ENCODE data around the gene MAML2.

MAML2 gene

DNA sequence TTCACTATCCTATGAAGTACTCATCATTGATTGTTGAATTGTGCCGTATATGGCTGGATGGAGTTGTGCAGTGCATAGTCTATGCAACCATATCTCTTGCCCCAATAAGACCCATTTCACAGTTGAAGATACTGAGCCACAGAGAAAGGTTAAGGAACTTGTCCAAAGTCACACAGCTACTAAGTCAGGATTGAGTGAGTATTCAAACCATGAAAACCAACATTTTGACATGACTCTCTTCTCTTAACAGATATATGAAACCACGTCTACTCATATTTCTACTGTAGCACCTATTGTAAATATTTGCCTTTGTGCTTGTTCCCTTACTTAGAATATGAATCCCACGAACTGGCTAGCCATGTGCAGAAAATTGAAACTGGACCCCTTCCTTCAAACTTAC, 58.1 kb downstream of the MAML2 start:
- TF ChIP-seq, protein P1, sequence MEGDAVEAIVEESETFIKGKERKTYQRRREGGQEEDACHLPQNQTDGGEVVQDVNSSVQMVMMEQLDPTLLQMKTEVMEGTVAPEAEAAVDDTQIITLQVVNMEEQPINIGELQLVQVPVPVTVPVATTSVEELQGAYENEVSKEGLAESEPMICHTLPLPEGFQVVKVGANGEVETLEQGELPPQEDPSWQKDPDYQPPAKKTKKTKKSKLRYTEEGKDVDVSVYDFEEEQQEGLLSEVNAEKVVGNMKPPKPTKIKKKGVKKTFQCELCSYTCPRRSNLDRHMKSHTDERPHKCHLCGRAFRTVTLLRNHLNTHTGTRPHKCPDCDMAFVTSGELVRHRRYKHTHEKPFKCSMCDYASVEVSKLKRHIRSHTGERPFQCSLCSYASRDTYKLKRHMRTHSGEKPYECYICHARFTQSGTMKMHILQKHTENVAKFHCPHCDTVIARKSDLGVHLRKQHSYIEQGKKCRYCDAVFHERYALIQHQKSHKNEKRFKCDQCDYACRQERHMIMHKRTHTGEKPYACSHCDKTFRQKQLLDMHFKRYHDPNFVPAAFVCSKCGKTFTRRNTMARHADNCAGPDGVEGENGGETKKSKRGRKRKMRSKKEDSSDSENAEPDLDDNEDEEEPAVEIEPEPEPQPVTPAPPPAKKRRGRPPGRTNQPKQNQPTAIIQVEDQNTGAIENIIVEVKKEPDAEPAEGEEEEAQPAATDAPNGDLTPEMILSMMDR (IDR thresholded peaks at IDR 0.05; ENCODE audit: low read depth, low read length): no peak
- in situ Hi-C loops (cut with HindIII; ENCODE audit: low sequenced_read_pairs): no loop called here
- H3K4me3 ChIP-seq (ENCODE audit: low read depth, low read length): no peak overlapping the region
- no peak for DNase-seq (ENCODE audit: low read depth, low spot score)

DNA sequence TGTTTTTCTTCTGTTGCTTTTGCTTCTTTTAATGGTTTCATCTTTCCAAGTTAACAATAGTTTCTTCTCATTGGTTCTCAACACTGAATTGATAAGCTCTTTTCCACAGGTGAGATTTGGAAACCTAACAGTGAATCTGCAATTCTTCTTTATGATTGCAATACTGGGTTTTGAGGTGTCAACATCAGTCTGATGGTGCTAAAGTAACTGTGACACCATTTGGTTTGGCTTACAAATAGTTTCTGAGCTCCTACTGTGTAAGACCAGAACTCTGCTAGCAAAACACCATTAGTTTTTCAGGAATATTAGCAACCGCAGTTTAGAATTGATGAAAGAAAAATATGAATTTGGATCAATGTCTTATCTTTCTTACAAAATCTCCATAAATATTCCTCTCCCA, 58.6 kb downstream of the MAML2 start:
- in situ Hi-C loops (cut with HindIII; ENCODE audit: low sequenced_read_pairs): no loop called here
- no peak overlapping the region for H3K4me3 ChIP-seq (ENCODE audit: low read depth, low read length)
- DNase-seq (ENCODE audit: low read depth, low spot score): no peak
- TF ChIP-seq, protein P1 (IDR thresholded peaks at IDR 0.05; ENCODE audit: low read depth, low read length): no peak

DNA sequence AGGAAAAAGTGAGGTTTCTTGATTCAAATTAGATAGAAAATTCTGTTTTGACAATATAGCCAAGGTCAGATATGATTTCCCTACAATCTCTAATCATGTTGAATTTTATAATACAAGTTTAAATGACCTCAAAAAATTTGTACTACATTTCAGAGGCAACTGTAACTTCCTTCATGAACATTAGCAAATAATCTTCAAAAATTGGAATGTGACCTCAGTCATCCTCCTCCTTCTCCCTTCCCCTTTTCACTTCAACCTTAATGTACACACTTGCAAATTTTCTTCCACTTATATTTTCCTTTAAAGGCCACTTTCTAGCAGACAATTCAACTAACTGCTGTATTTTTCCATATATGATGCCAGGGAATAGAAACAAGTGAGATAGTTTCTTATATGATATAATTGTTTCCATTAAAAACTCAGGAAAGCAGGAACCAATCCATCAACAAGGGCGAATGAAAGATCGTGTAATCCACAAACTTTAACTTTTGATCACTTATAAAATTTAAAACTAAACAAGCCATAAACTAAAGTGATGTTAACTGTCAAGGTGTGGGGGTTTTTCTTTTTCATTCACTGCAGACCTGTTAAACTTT, 60.3 kb downstream of the MAML2 start:
- in situ Hi-C loops (cut with HindIII; ENCODE audit: low sequenced_read_pairs): no loop called here
- TF ChIP-seq, protein P1 (IDR thresholded peaks at IDR 0.05; ENCODE audit: low read depth, low read length): no peak
- DNase-seq (ENCODE audit: low read depth, low spot score): no peak
- H3K4me3 ChIP-seq (ENCODE audit: low read depth, low read length): no peak overlapping the region

DNA sequence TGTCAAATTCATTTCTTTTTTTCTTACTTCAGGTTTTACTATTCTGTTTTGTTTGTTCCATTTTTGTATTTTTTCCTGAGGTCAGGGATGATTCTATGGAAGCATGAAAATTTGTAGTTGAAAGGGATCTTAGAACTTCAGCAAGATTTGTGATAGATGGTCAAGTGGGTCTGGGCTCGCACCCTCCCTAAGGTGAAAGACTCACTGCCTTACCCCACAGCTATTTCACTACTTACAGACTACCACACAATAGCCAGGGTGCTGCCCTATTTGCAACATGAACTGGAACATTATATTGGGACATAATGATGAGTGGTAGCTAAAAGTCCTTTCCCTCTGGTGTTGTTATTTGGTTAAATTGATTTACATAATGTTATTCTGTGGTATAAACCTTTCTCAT, 62.6 kb downstream of the MAML2 start:
- no peak overlapping the region for H3K4me3 ChIP-seq (ENCODE audit: low read depth, low read length)
- TF ChIP-seq, protein P1 (IDR thresholded peaks at IDR 0.05; ENCODE audit: low read depth, low read length): no peak
- DNase-seq (ENCODE audit: low read depth, low spot score): no peak
- in situ Hi-C loops (cut with HindIII; ENCODE audit: low sequenced_read_pairs): no loop called here

DNA sequence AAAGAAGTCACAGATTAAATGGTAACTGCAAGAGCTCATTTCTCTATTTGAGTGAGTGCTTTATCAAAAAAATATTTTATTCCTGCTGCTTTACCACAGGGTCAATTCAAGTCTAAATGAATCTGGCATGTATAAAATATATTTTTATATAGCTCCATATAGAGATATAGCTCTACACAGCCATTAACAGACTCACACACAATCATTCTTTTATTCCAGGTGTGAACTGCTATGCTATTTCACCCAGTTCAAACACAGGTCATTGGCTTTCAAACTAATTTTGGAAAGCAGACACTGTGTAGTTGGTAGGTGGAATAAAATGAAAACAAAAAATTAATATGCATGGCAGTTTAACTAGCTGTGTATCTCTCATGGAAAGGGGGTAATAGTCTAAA, 63.1 kb downstream of the MAML2 start:
- TF ChIP-seq, protein P1 (IDR thresholded peaks at IDR 0.05; ENCODE audit: low read depth, low read length): no peak

DNA sequence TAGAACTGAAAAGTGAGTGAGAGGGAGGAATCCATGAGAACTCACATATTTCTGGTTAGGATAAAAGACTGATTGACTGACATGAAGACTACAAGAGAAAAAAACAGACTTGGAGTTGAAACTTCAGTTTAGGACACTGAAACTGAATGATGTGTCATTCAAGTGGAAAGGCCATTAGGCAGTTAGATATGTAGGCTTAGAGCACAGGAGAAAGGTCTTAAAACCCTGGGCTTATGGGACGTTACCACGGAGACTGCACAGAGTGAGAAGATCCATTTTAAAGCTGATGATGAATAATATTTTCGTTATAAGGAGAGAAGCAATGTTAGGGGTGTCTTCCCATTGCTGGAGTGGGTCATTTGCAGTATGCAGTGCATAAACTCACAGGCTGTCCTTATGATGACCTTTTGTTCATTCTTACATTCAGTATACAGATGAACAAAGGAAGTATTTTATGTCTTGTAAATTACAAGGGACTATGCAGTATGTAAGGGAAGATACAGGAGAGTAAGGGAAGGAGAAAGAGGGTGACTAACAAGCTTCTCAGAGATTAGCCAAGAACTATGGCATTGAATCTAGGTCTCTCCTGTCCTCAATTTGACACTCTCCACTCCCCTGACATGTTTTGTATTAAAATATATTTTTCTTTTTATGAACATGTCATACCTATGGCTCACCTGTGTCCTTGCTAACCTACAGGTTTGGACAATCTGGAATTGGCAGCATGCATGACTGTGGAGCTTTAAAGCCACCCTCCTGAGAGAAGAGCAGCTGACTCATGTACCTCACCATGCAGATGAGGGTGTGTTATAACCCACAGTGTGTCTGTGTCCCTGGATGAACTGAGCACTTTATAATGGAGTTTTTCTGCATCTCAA, 63.7 kb downstream of the MAML2 start:
- H3K4me3 ChIP-seq (ENCODE audit: low read depth, low read length): no peak overlapping the region
- DNase-seq (ENCODE audit: low read depth, low spot score): peak; percentile 72
- TF ChIP-seq, protein P1 (IDR thresholded peaks at IDR 0.05; ENCODE audit: low read depth, low read length): no peak
- in situ Hi-C loops (cut with HindIII; ENCODE audit: low sequenced_read_pairs): no loop called here

More for the DNA sequence above, 63.1 kb downstream of the MAML2 start:
- in situ Hi-C loops (cut with HindIII; ENCODE audit: low sequenced_read_pairs): no loop called here
- H3K4me3 ChIP-seq (ENCODE audit: low read depth, low read length): no peak overlapping the region
- DNase-seq (ENCODE audit: low read depth, low spot score): no peak

Measured in astrocyte of the spinal cord (primary cell).